Measurements from ENCODE around the gene GSN. TPM values are rescaled to one million over a fixed set of nuclear protein-coding genes. Genes with fewer than 3 reads are reported as not detected.

Gene GSN
- total and polyA plus RNA-seq, 2 of the 13 experiments (the other 11 are each of a cell fraction or from before 2014, with no cell fraction given): 294 to 307 TPM

GRCh38 chr9:121292051-121292450, 24.1 kb downstream of the GSN start (continued):
- TF ChIP-seq SNAPC4 (CRISPR knock-in tag; IDR thresholded peaks at IDR 0.05) (no peak), ATF3 (CRISPR knock-in tag; IDR thresholded peaks at IDR 0.05) (no peak), HDAC6 (IDR thresholded peaks at IDR 0.05; ENCODE audit: low read depth, low read length) (no peak)

- FAIRE-seq (no peak), ATAC-seq (no peak), DNase-seq (ENCODE audit: low spot score) (no peak)
- no TSS peak for BruUV-seq (replicated peaks)
- H2AFZ ChIP-seq (ENCODE audit: low read length): no peak overlapping the region
- H3K9ac ChIP-seq (ENCODE audit: insufficient read depth, low read depth, low read length): no peak overlapping the region
- intact Hi-C loops (cut with micrococcal nuclease; ENCODE audit: unreplicated experiment) (no loop called here), in situ Hi-C loops (cut with HindIII; ENCODE audit: extremely low pct_ligation_motif_present, low pct_unique_long_range_greater_than_20kb) (no loop called here)
- TF ChIP-seq STAT5B (CRISPR knock-in tag; IDR thresholded peaks at IDR 0.05) (no peak), HOXA3 (CRISPR knock-in tag; IDR thresholded peaks at IDR 0.05) (no peak), ZNF512 (CRISPR knock-in tag; IDR thresholded peaks at IDR 0.05) (no peak), ZNF629 (CRISPR knock-in tag; conservative IDR thresholded peaks at IDR 0.05) (peak; percentile 92), ZMYM3 (CRISPR knock-in tag; IDR thresholded peaks at IDR 0.05) (peak; percentile 80), DNMT3B (CRISPR knock-in tag; conservative IDR thresholded peaks at IDR 0.05) (no peak), HOXA5 (CRISPR knock-in tag; IDR thresholded peaks at IDR 0.05) (no peak), ZNF382 (CRISPR knock-in tag; IDR thresholded peaks at IDR 0.05; ENCODE audit: borderline replicate concordance) (no peak), PAX8 (CRISPR knock-in tag; IDR thresholded peaks at IDR 0.05; ENCODE audit: borderline replicate concordance) (no peak), ZMAT3 (CRISPR knock-in tag; conservative IDR thresholded peaks at IDR 0.05) (no peak), ZBTB38 (CRISPR knock-in tag; IDR thresholded peaks at IDR 0.05) (no peak)
- no peaks in the 10 kb centered on the region for H4K20me1 ChIP-seq (ENCODE audit: insufficient read depth, low read length)
- H3K4me2 ChIP-seq (ENCODE audit: low read depth, low read length): no peak overlapping the region
- ChIA-PET CTCF (ENCODE audit: low intra/inter-chr PET ratio, low total read pairs) (no interaction called here), POLR2A (interaction anchor here (14.1 kb wide), 1 partner anchor 8 kb away, joined by 398 read pairs; no protein-coding TSS in a partner anchor)
- H3K4me3 ChIP-seq (replicated peaks in 1 of 3; ENCODE audit: insufficient read depth in 1 of 3, low read depth in 2 of 3, low read length in 3 of 3): no peak overlapping the region
- 78% methylated on average over 5 of the region's 6 CpGs for WGBS (ENCODE audit: low lambda C conversion rate)
- peaks cover 8% of the 10 kb centered on the region for H3K79me2 ChIP-seq (ENCODE audit: insufficient read depth, low read length)
- H3K27me3 ChIP-seq (ENCODE audit: control insufficient read depth in 1 of 2, insufficient read depth in 2 of 2, low read length in 2 of 2): no peaks in the 10 kb centered on the region
- peaks cover 88% of the 10 kb centered on the region for H3K4me1 ChIP-seq (ENCODE audit: insufficient read depth, low read length)
- no peaks in the 10 kb centered on the region for H3K9me3 ChIP-seq (ENCODE audit: low read length)
- no peaks in the 10 kb centered on the region for H3K36me3 ChIP-seq (replicated peaks in 1 of 2; ENCODE audit: control insufficient read depth in 1 of 2, insufficient read depth in 2 of 2, low read length in 2 of 2)
- no peak overlapping the region for H3K27ac ChIP-seq (ENCODE audit: extremely low read length, insufficient read depth, low read length)
These were observed 24.9 kb downstream of the GSN start for GRCh38 chr9:121292801-121293241.

Measured in HepG2 (cell line).